C4-2B (cell line): ENCODE measurements around the gene UBL4A.

Experiments used
- CTCF ChIP-seq: fragments of 450-650 bp; conservative IDR thresholded peaks from 2 replicates; pipeline ENCODE4 v1.5.1; 2017; ENCODE audit warnings: mild to moderate bottlenecking
- ZFX ChIP-seq: fragments of 450-650 bp; IDR thresholded peaks from 2 replicates; pipeline ENCODE4 v1.6.1; 2017

- TF ChIP-seq CTCF (no peak), ZFX (no peak)
These were observed 26.6 kb downstream of the UBL4A start for GRCh38 chrX:154459832-154460231.
